Upper lobe of left lung (tissue), 6 donors: ENCODE measurements around the gene ATP5PB. TPM values are rescaled to one million over a fixed set of nuclear protein-coding genes. Genes with fewer than 3 reads are reported as not detected.
A peak's percentile ranks its signal among the peaks of the same experiment; 100 is the strongest.

ENCODE experiments used
- ATAC-seq, 2 donors: fragments of 200-7000 bp; cut with Tn5 transposase; one replicate each; pipeline ENCODE4 v1.9.1; 2022; ENCODE audit warnings: mild to moderate bottlenecking in 2 of 2, moderate library complexity in 2 of 2; ENCODE audit not compliant: low FRiP score in 2 of 2
- DNase-seq, 2 donors: peaks; one replicate each; pipeline ENCODE4 v3.0.0-alpha.2; 2019 to 2020
- H3K27ac ChIP-seq, 4 donors: fragments of 200-600 bp; sonication (generic); one replicate each; pipeline ENCODE4 v1.5.1; 2016 to 2019
- H3K27me3 ChIP-seq, 4 donors: fragments of 200-600 bp; sonication (generic); one replicate each; pipeline ENCODE4 v1.5.1; 2017 to 2019
- H3K36me3 ChIP-seq, 4 donors: fragments of 200-600 bp; sonication (generic); one replicate each; pipeline ENCODE4 v1.5.1; 2016 to 2019
- H3K4me1 ChIP-seq, 4 donors: fragments of 200-600 bp; sonication (generic); one replicate each; pipeline ENCODE4 v1.5.1; 2018 to 2019
- H3K4me3 ChIP-seq, 4 donors: fragments of 200-600 bp; sonication (generic); one replicate each; pipeline ENCODE4 v1.5.1; 2017 to 2019; ENCODE audit warnings: mild to moderate bottlenecking in 2 of 4, moderate library complexity in 1 of 4
- H3K9me3 ChIP-seq, 4 donors: fragments of 200-600 bp; sonication (generic); one replicate each; pipeline ENCODE4 v1.5.1; 2018 to 2019
- CTCF ChIP-seq, 6 experiments: fragments of 450-650 bp in 4 of 6; fragments of 200-600 bp in 2 of 6; sonication (generic) in 2 of 6; IDR thresholded peaks; one replicate each; pipeline ENCODE4 v1.5.1; 2016 to 2019; ENCODE audit warnings: antibody characterized with exemption in 6 of 6
- EP300 ChIP-seq, 4 donors: sonication (generic); formaldehyde crosslinking; IDR thresholded peaks; one replicate each; pipeline ENCODE4 v1.5.1; 2017; ENCODE audit warnings: antibody characterized with exemption in 4 of 4, control low read depth in 2 of 4
- POLR2A ChIP-seq, 4 donors: fragments of 450-650 bp; IDR thresholded peaks; one replicate each; pipeline ENCODE4 v1.5.1; 2016 to 2017; ENCODE audit warnings: antibody characterized with exemption in 4 of 4, mild to moderate bottlenecking in 2 of 4
- POLR2AphosphoS5 ChIP-seq, 2 donors: sonication (generic); formaldehyde crosslinking; IDR thresholded peaks; one replicate each; pipeline ENCODE4 v1.5.1; 2017; ENCODE audit warnings: antibody characterized with exemption in 2 of 2
- WGBS, 2 donors: methylation state at CpG; one replicate each; pipeline ENCODE4 v1.1.5; 2017 to 2018; 5-methylcytosine and 5-hydroxymethylcytosine counted together
- total RNA-seq, 6 donors: library from RNA; depleted of rRNA in 4 of 6; stranded (reverse); fragments of >200 nt in 4 of 6; gene quantifications; one replicate each; pipeline versions ENCODE4 v1.1.0 to v1.2.1, GENCODE V29; 2016 to 2021
- donor health status: DM: no; HTN: no; CAD: no; lungs with moderate emphysema.
- donor health status: DM: no; HTN: yes; CAD: no; lungs with severe emphysema.

The ATP5PB gene
- total RNA-seq, 6 donors from 2014 or later = 38.8 to 149 (median 132) TPM

GRCh38 chr1:111465754-111466153 is 16.5 kb downstream of the ATP5PB start:
- H3K36me3 ChIP-seq = peaks cover 7 to 62% (median 23%) of the 10 kb centered on the region in 4 donors
- H3K4me1 ChIP-seq = no peaks in the 10 kb centered on the region
- no peaks in the 10 kb centered on the region for H3K9me3 ChIP-seq
- WGBS, 2 donors = 91 to 95% methylated on average over 2 of the region's 2 CpGs
- DNase-seq (no peak), ATAC-seq (no peak)
- no peaks in the 10 kb centered on the region for H3K27me3 ChIP-seq
- no peak overlapping the region for H3K27ac ChIP-seq
- no peak overlapping the region for H3K4me3 ChIP-seq
- TF ChIP-seq EP300 (IDR thresholded peaks at IDR 0.05) = no peak

- H3K4me1 ChIP-seq = peaks cover 0 to 3% (median under 1%) of the 10 kb centered on the region in 4 donors
- no peaks in the 10 kb centered on the region for H3K9me3 ChIP-seq
- peaks cover 6 to 57% (median 17%) of the 10 kb centered on the region in 4 donors for H3K36me3 ChIP-seq
- TF ChIP-seq POLR2A (IDR thresholded peaks at IDR 0.05) (no peak), CTCF (IDR thresholded peaks at IDR 0.05) (no peak), EP300 (IDR thresholded peaks at IDR 0.05) (no peak)
- no peak overlapping the region for H3K27ac ChIP-seq
- no peaks in the 10 kb centered on the region for H3K27me3 ChIP-seq
- WGBS, 2 donors = 0% methylated on average over 1 of the region's 1 CpG
- H3K4me3 ChIP-seq = no peak overlapping the region
- no peak for DNase-seq
- ATAC-seq = no peak
Measured at GRCh38 chr1:111466480-111466879, 17.2 kb downstream of the ATP5PB start.

GRCh38 chr1:111467865-111468716 is 18.8 kb downstream of the ATP5PB start:
- no peak overlapping the region for H3K27ac ChIP-seq
- WGBS, 2 donors = 98% methylated on average over 2 of the region's 2 CpGs
- peaks cover 0 to 15% (median 8%) of the 10 kb centered on the region in 4 donors for H3K4me1 ChIP-seq
- TF ChIP-seq POLR2AphosphoS5 (IDR thresholded peaks at IDR 0.05) = no peak
- H3K4me3 ChIP-seq = no peak overlapping the region
- H3K27me3 ChIP-seq = no peaks in the 10 kb centered on the region
- H3K36me3 ChIP-seq = peaks cover 6 to 44% (median 9%) of the 10 kb centered on the region in 4 donors
- H3K9me3 ChIP-seq = no peaks in the 10 kb centered on the region
- DNase-seq (no peak), ATAC-seq (no peak)

GRCh38 chr1:111468717-111469100 is 19.4 kb downstream of the ATP5PB start:
- peaks cover 6 to 44% (median 9%) of the 10 kb centered on the region in 4 donors for H3K36me3 ChIP-seq
- DNase-seq (no peak), ATAC-seq (no peak)
- peaks cover 0 to 16% (median 10%) of the 10 kb centered on the region in 4 donors for H3K4me1 ChIP-seq
- no peak overlapping the region for H3K4me3 ChIP-seq
- no peak for TF ChIP-seq CTCF (IDR thresholded peaks at IDR 0.05)
- no peak for TF ChIP-seq EP300 (IDR thresholded peaks at IDR 0.05)
- no peak for TF ChIP-seq POLR2AphosphoS5 (IDR thresholded peaks at IDR 0.05)
- no peak for TF ChIP-seq POLR2A (IDR thresholded peaks at IDR 0.05)
- H3K27ac ChIP-seq = no peak overlapping the region
- H3K27me3 ChIP-seq = no peaks in the 10 kb centered on the region
- H3K9me3 ChIP-seq = no peaks in the 10 kb centered on the region

- no peaks in the 10 kb centered on the region for H3K9me3 ChIP-seq
- H3K27ac ChIP-seq = peak overlapping the region in 1 of 4 donors; percentile 83
- peaks cover 0 to 16% (median 10%) of the 10 kb centered on the region in 4 donors for H3K4me1 ChIP-seq
- no peak for TF ChIP-seq CTCF (IDR thresholded peaks at IDR 0.05)
- peaks cover 6 to 42% (median 9%) of the 10 kb centered on the region in 4 donors for H3K36me3 ChIP-seq
- H3K4me3 ChIP-seq = no peak overlapping the region
- H3K27me3 ChIP-seq = no peaks in the 10 kb centered on the region
- DNase-seq (no peak), ATAC-seq (no peak)
Measured at GRCh38 chr1:111469539-111469938, 20.3 kb downstream of the ATP5PB start.

GRCh38 chr1:111470596-111470995 is 21.3 kb downstream of the ATP5PB start:
- H3K27ac ChIP-seq = peak overlapping the region; percentile 60 to 83 (median 80)
- no peaks in the 10 kb centered on the region for H3K27me3 ChIP-seq
- H3K36me3 ChIP-seq = peaks cover 6 to 41% (median 9%) of the 10 kb centered on the region in 4 donors
- ATAC-seq = no peak
- TF ChIP-seq EP300 (IDR thresholded peaks at IDR 0.05) (no peak), POLR2AphosphoS5 (IDR thresholded peaks at IDR 0.05) (no peak), CTCF (IDR thresholded peaks at IDR 0.05) (no peak), POLR2A (IDR thresholded peaks at IDR 0.05) (no peak)
- WGBS, 2 donors = 81 to 84% methylated on average over 5 of the region's 5 CpGs
- H3K9me3 ChIP-seq = no peaks in the 10 kb centered on the region
- no peak for DNase-seq
- peaks cover 0 to 16% (median 10%) of the 10 kb centered on the region in 4 donors for H3K4me1 ChIP-seq
- no peak overlapping the region for H3K4me3 ChIP-seq
